Nephron progenitor cell (in vitro differentiated cells): Measurements from ENCODE around the gene LGALS3.
"Not testable (repeated sequence)": the region's sequence is repeated elsewhere in the genome, so short reads cannot be mapped to it uniquely, and the experiment has no call there.

ENCODE experiments used
- DNase-seq: peaks from one replicate; pipeline ENCODE4 v3.0.0; 2021
- H3K27ac Mint-ChIP-seq: 2 replicates; pipeline ENCODE4 v1.8.0; 2021; ENCODE audit warnings: mild to moderate bottlenecking, moderate library complexity, mixed read lengths
- H3K27me3 Mint-ChIP-seq: 2 replicates; pipeline ENCODE4 v1.8.0; 2021; ENCODE audit warnings: mild to moderate bottlenecking, low read depth, mixed read lengths; ENCODE audit not compliant: poor library complexity
- H3K36me3 Mint-ChIP-seq: 2 replicates; pipeline ENCODE4 v1.8.0; 2021; ENCODE audit warnings: low read depth, mixed read lengths
- H3K4me1 Mint-ChIP-seq: 2 replicates; pipeline ENCODE4 v1.8.0; 2021; ENCODE audit warnings: mixed read lengths
- H3K4me3 Mint-ChIP-seq: 2 replicates; pipeline ENCODE4 v1.8.0; 2021; ENCODE audit warnings: mild to moderate bottlenecking, moderate library complexity, mixed read lengths
- H3K9me3 Mint-ChIP-seq: 2 replicates; pipeline ENCODE4 v1.8.0; 2021; ENCODE audit warnings: mild to moderate bottlenecking, moderate library complexity, mixed read lengths
- CTCF ChIP-seq: fragments of 200-600 bp; sonication (generic); IDR thresholded peaks from 2 replicates; pipeline ENCODE4 v1.5.0; 2021; ENCODE audit warnings: antibody characterized with exemption

The LGALS3 gene

GRCh38 chr14:55129086-55129427 lies at the start of gene LGALS3:
Gene LGALS3, plus strand, starts transcription at chr14:55129252. Its CDS starts 8,122 bp downstream, at chr14:55137374.
- peaks cover 76% of the 10 kb centered on the region for H3K27me3 Mint-ChIP-seq
- TF ChIP-seq CTCF: no peak
- H3K36me3 Mint-ChIP-seq: no peaks in the 10 kb centered on the region

GRCh38 chr14:55079961-55080360 lies 49.1 kb upstream of the LGALS3 start:
- H3K4me1 Mint-ChIP-seq: peaks cover 12% of the 10 kb centered on the region
- not testable (repeated sequence) for H3K36me3 Mint-ChIP-seq, H3K4me3 Mint-ChIP-seq, H3K9me3 Mint-ChIP-seq, DNase-seq, H3K27ac Mint-ChIP-seq, H3K27me3 Mint-ChIP-seq

More at GRCh38 chr14:55129086-55129427, at the start of gene LGALS3:
- H3K27ac Mint-ChIP-seq: no peak within 1 kb of the TSS
- DNase-seq: peak; percentile 73
- H3K4me1 Mint-ChIP-seq: peaks cover 10% of the 10 kb centered on the region
- no peaks in the 10 kb centered on the region for H3K9me3 Mint-ChIP-seq
- H3K4me3 Mint-ChIP-seq: peak within 1 kb of the TSS; percentile 78

GRCh38 chr14:55084401-55085059 lies 44.5 kb upstream of the LGALS3 start:
- Mint-ChIP-seq H3K9me3 (no peaks in the 10 kb centered on the region), H3K36me3 (no peaks in the 10 kb centered on the region), H3K27me3 (peaks cover 10% of the 10 kb centered on the region), H3K4me1 (no peaks in the 10 kb centered on the region), H3K27ac (no peak overlapping the region), H3K4me3 (no peak overlapping the region)
- TF ChIP-seq CTCF: no peak
- no peak for DNase-seq

- no peaks in the 10 kb centered on the region for H3K9me3 Mint-ChIP-seq
- no peaks in the 10 kb centered on the region for H3K36me3 Mint-ChIP-seq
- H3K27me3 Mint-ChIP-seq: peaks cover 10% of the 10 kb centered on the region
- no peaks in the 10 kb centered on the region for H3K4me1 Mint-ChIP-seq
- H3K4me3 Mint-ChIP-seq: no peak overlapping the region
- no peak for DNase-seq
- no peak for TF ChIP-seq CTCF
- no peak overlapping the region for H3K27ac Mint-ChIP-seq
Measured at GRCh38 chr14:55085060-55085660, 43.9 kb upstream of the LGALS3 start.

GRCh38 chr14:55086938-55087337 lies 42.1 kb upstream of the LGALS3 start:
- Mint-ChIP-seq H3K36me3 (no peaks in the 10 kb centered on the region), H3K9me3 (no peaks in the 10 kb centered on the region), H3K4me3 (no peak overlapping the region), H3K4me1 (no peaks in the 10 kb centered on the region), H3K27ac (no peak overlapping the region), H3K27me3 (peaks cover 10% of the 10 kb centered on the region)
- no peak for TF ChIP-seq CTCF
- DNase-seq: no peak

GRCh38 chr14:55088356-55088755 lies 40.7 kb upstream of the LGALS3 start:
- no peak overlapping the region for H3K27ac Mint-ChIP-seq
- no peaks in the 10 kb centered on the region for H3K9me3 Mint-ChIP-seq
- peaks cover 14% of the 10 kb centered on the region for H3K27me3 Mint-ChIP-seq
- no peak for DNase-seq
- H3K36me3 Mint-ChIP-seq: no peaks in the 10 kb centered on the region
- no peaks in the 10 kb centered on the region for H3K4me1 Mint-ChIP-seq
- no peak overlapping the region for H3K4me3 Mint-ChIP-seq
- no peak for TF ChIP-seq CTCF
